CD14-positive monocyte (primary cell): ENCODE measurements around the gene HSPA2. TPM values are rescaled to one million over a fixed set of nuclear protein-coding genes. Genes with fewer than 3 reads are reported as not detected.

Source experiments
- DNase-seq, 3 donors: peaks; one replicate each; pipeline ENCODE4 v3.0.0-alpha.2; 2011 to 2022
- H2AFZ ChIP-seq: 2 replicates; pipeline ENCODE4 v1.6.0; 2012; ENCODE audit warnings: mild to moderate bottlenecking, low read depth, low read length, inconsistent platforms; ENCODE audit not compliant: insufficient read depth, poor library complexity, severe bottlenecking
- H3K27ac ChIP-seq, 2 donors: 1 replicate in 1 of 2; 2 replicates in 1 of 2; pipeline ENCODE4 v1.5.1; 2012 to 2013; ENCODE audit warnings: low read length in 2 of 2, control low read depth in 1 of 2, inconsistent platforms in 1 of 2, low read depth in 1 of 2, mild to moderate bottlenecking in 1 of 2
- H3K27me3 ChIP-seq, 2 donors: one replicate each; pipeline versions ENCODE4 v1.6.0 to v1.6.1; 2011 to 2013; ENCODE audit warnings: low read length in 2 of 2; ENCODE audit not compliant: control insufficient read depth in 2 of 2, insufficient read depth in 2 of 2
- H3K36me3 ChIP-seq, 2 donors: replicated peaks in 1 of 2; 1 replicate in 1 of 2; 2 replicates in 1 of 2; pipeline versions ENCODE4 v1.5.1 to v1.6.1; 2012 to 2013; ENCODE audit warnings: low read length in 2 of 2, control low read depth in 1 of 2, inconsistent platforms in 1 of 2, mild to moderate bottlenecking in 1 of 2; ENCODE audit not compliant: insufficient read depth in 2 of 2, control insufficient read depth in 1 of 2
- H3K4me1 ChIP-seq, 2 donors: 1 replicate in 1 of 2; 2 replicates in 1 of 2; pipeline versions ENCODE4 v1.5.1 to v1.6.1; 2012 to 2013; ENCODE audit warnings: low read length in 2 of 2, control low read depth in 1 of 2, inconsistent platforms in 1 of 2, mild to moderate bottlenecking in 1 of 2, moderate library complexity in 1 of 2; ENCODE audit not compliant: insufficient read depth in 2 of 2, control insufficient read depth in 1 of 2
- H3K4me2 ChIP-seq: replicated peaks from 2 replicates; pipeline ENCODE3; 2012; ENCODE audit warnings: low read length, moderate library complexity, mild to moderate bottlenecking; ENCODE audit not compliant: poor library complexity, severe bottlenecking; ENCODE audit errors: extremely low read depth
- H3K4me3 ChIP-seq, 3 experiments: fragments of 200-600 bp in 1 of 3; sonication (generic) in 1 of 3; replicated peaks in 1 of 3; 1 replicate in 2 of 3; 2 replicates in 1 of 3; pipeline ENCODE4 v1.5.1; 2011 to 2013; ENCODE audit warnings: low read length in 3 of 3, mild to moderate bottlenecking in 3 of 3, control low read depth in 2 of 3, low read depth in 2 of 3, inconsistent platforms in 1 of 3, moderate library complexity in 1 of 3
- H3K79me2 ChIP-seq: 2 replicates; pipeline ENCODE4 v1.6.0; 2012; ENCODE audit warnings: mild to moderate bottlenecking, control low read depth, inconsistent platforms, low read length, moderate library complexity; ENCODE audit not compliant: insufficient read depth
- H3K9ac ChIP-seq: 2 replicates; pipeline ENCODE4 v1.6.0; 2017; ENCODE audit warnings: low read length, mild to moderate bottlenecking; ENCODE audit not compliant: insufficient read depth, poor library complexity, severe bottlenecking
- H3K9me3 ChIP-seq, 2 donors: replicated peaks in 1 of 2; 1 replicate in 1 of 2; 2 replicates in 1 of 2; pipeline versions ENCODE4 v1.5.1 to v1.6.1; 2012 to 2013; ENCODE audit warnings: low read length in 2 of 2, control low read depth in 1 of 2; ENCODE audit not compliant: control insufficient read depth in 1 of 2, insufficient read depth in 1 of 2
- H4K20me1 ChIP-seq: 2 replicates; pipeline ENCODE4 v1.6.0; 2012; ENCODE audit warnings: mild to moderate bottlenecking, low read length, control low read depth, moderate library complexity; ENCODE audit not compliant: insufficient read depth
- H3K27ac Mint-ChIP-seq, 7 donors: one replicate each; pipeline ENCODE4 v1.8.0; 2020; ENCODE audit warnings: mild to moderate bottlenecking in 7 of 7, mixed read lengths in 7 of 7, moderate library complexity in 6 of 7, inconsistent platforms in 2 of 7
- H3K27me3 Mint-ChIP-seq, 3 donors: one replicate each; pipeline ENCODE4 v1.8.0; 2021 to 2022; ENCODE audit warnings: low read depth in 3 of 3, mild to moderate bottlenecking in 3 of 3, mixed read lengths in 3 of 3, moderate library complexity in 3 of 3, inconsistent platforms in 1 of 3
- H3K36me3 Mint-ChIP-seq, 2 donors: one replicate each; pipeline ENCODE4 v1.8.0; 2020; ENCODE audit warnings: mixed read lengths in 2 of 2, inconsistent platforms in 1 of 2, mild to moderate bottlenecking in 1 of 2
- H3K4me1 Mint-ChIP-seq: one replicate; pipeline ENCODE4 v1.8.0; 2020; ENCODE audit warnings: mild to moderate bottlenecking, mixed read lengths
- H3K4me3 Mint-ChIP-seq, 2 donors: one replicate each; pipeline ENCODE4 v1.8.0; 2020; ENCODE audit warnings: mild to moderate bottlenecking in 2 of 2, mixed read lengths in 2 of 2, moderate library complexity in 1 of 2
- H3K9me3 Mint-ChIP-seq, 7 donors: one replicate each; pipeline ENCODE4 v1.8.0; 2020 to 2022; ENCODE audit warnings: mixed read lengths in 7 of 7, mild to moderate bottlenecking in 6 of 7, moderate library complexity in 6 of 7, inconsistent platforms in 2 of 7
- WGBS: methylation state at CpG from one replicate; pipeline ENCODE4 v1.1.5; 2013; ENCODE audit warnings: missing lambda C conversion rate; ENCODE audit not compliant: insufficient coverage; 5-methylcytosine and 5-hydroxymethylcytosine counted together
- intact Hi-C, 2 donors: fragments of 100-400 bp; cut with micrococcal nuclease; formaldehyde crosslinking; loops; one replicate each; pipeline versions ENCODE4 v1.15.0 to v1.15.1; 2023
- polyA plus RNA-seq, 3 donors: library from polyadenylated mRNA; depleted of rRNA in 1 of 3; unstranded in 2 of 3; stranded (reverse) in 1 of 3; fragments of 300-500 nt in 2 of 3; fragments of >200 nt in 1 of 3; fragmentation: Illumina TruSeq in 2 of 3; gene quantifications; 1 replicate in 2 of 3; 2 replicates in 1 of 3; pipeline ENCODE4 v1.2.3, GENCODE V29; 2012 to 2021
- TF ChIP-seq, protein P1 (sequence below): fragments of 200-600 bp; IDR thresholded peaks from one replicate; pipeline ENCODE4 v1.8.0; 2022; ENCODE audit warnings: antibody characterized with exemption, mild to moderate bottlenecking

Gene HSPA2
- polyA plus RNA-seq, 3 donors: 0.17 to 0.41 TPM; not detected in 1

DNA sequence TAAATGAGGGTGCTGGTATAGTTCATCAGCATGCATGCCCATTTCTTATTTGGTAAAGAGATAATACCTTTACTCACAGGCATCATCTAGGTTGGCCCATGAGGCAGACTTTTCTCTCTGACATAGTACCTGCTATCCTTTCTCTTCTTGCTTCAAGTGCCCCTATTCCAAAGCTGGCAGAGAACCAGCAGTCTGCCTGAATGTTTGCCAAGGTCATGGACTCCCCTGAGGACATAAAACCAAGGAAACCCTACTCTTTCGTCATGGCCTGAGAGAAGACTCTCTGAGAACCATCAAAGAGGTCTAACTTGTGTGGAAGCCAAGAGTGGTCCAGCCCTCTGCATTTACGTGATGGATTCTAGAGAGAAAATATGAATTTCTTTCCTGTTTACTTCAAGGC lies 21.1 kb downstream of the HSPA2 start:
- H3K27me3 Mint-ChIP-seq: peaks cover 3 to 5% (median 5%) of the 10 kb centered on the region in 3 donors
- H3K36me3 ChIP-seq: no peaks in the 10 kb centered on the region
- H2AFZ ChIP-seq: no peak overlapping the region
- no peak for DNase-seq
- H3K27ac ChIP-seq: no peak overlapping the region
- no peaks in the 10 kb centered on the region for H3K9me3 ChIP-seq
- TF ChIP-seq, protein P1, sequence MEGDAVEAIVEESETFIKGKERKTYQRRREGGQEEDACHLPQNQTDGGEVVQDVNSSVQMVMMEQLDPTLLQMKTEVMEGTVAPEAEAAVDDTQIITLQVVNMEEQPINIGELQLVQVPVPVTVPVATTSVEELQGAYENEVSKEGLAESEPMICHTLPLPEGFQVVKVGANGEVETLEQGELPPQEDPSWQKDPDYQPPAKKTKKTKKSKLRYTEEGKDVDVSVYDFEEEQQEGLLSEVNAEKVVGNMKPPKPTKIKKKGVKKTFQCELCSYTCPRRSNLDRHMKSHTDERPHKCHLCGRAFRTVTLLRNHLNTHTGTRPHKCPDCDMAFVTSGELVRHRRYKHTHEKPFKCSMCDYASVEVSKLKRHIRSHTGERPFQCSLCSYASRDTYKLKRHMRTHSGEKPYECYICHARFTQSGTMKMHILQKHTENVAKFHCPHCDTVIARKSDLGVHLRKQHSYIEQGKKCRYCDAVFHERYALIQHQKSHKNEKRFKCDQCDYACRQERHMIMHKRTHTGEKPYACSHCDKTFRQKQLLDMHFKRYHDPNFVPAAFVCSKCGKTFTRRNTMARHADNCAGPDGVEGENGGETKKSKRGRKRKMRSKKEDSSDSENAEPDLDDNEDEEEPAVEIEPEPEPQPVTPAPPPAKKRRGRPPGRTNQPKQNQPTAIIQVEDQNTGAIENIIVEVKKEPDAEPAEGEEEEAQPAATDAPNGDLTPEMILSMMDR: no peak
- H3K27ac Mint-ChIP-seq: no peak overlapping the region
- no peak overlapping the region for H3K9ac ChIP-seq
- WGBS: 100% methylated on average over 1 of the region's 2 CpGs
- H3K27me3 ChIP-seq: no peaks in the 10 kb centered on the region
- intact Hi-C loops: no loop called here
- H3K36me3 Mint-ChIP-seq: no peaks in the 10 kb centered on the region
- H3K4me1 Mint-ChIP-seq: peaks cover 3% of the 10 kb centered on the region
- no peak overlapping the region for H3K4me3 Mint-ChIP-seq
- no peaks in the 10 kb centered on the region for H3K79me2 ChIP-seq
- no peaks in the 10 kb centered on the region for H3K4me1 ChIP-seq
- H3K4me2 ChIP-seq: no peak overlapping the region
- H3K9me3 Mint-ChIP-seq: peaks cover 0 to 2% (median 0%) of the 10 kb centered on the region in 7 donors
- H4K20me1 ChIP-seq: no peaks in the 10 kb centered on the region
- no peak overlapping the region for H3K4me3 ChIP-seq

GRCh38 chr14:64562436-64562835 lies 21.9 kb downstream of the HSPA2 start:
- H3K4me1 ChIP-seq: no peaks in the 10 kb centered on the region
- no peaks in the 10 kb centered on the region for H3K36me3 ChIP-seq
- H3K4me3 ChIP-seq: no peak overlapping the region
- Mint-ChIP-seq H3K36me3 (no peaks in the 10 kb centered on the region), H3K4me1 (peaks cover 6% of the 10 kb centered on the region), H3K27ac (no peak overlapping the region), H3K27me3 (peaks cover 3 to 7% (median 5%) of the 10 kb centered on the region in 3 donors), H3K4me3 (no peak overlapping the region), H3K9me3 (peaks cover 0 to 2% (median 0%) of the 10 kb centered on the region in 7 donors)
- no peaks in the 10 kb centered on the region for H3K79me2 ChIP-seq
- H2AFZ ChIP-seq: no peak overlapping the region
- no peaks in the 10 kb centered on the region for H3K9me3 ChIP-seq
- intact Hi-C loops: no loop called here
- H3K27ac ChIP-seq: no peak overlapping the region
- H3K4me2 ChIP-seq: no peak overlapping the region
- no peaks in the 10 kb centered on the region for H3K27me3 ChIP-seq
- no peak for DNase-seq
- no peak overlapping the region for H3K9ac ChIP-seq
- TF ChIP-seq, protein P1: no peak
- no peaks in the 10 kb centered on the region for H4K20me1 ChIP-seq
